GM19395 (cell line): ENCODE results near the gene BCL11A.
"Not testable (repeated sequence)": the region's sequence is repeated elsewhere in the genome, so short reads cannot be mapped to it uniquely, and the experiment has no call there.

Source experiments
- ATAC-seq: cut with Tn5 transposase; IDR thresholded peaks from one replicate; pipeline ENCODE4 v1.9.1; 2021; ENCODE audit warnings: mild to moderate bottlenecking, moderate library complexity; ENCODE audit not compliant: unreplicated experiment

BCL11A gene

GRCh38 chr2:60439219-60439974, 114.1 kb downstream of the BCL11A start:
- ATAC-seq = peak; percentile 98

- no peak for ATAC-seq
Observed at GRCh38 chr2:60438653-60439052, 114.8 kb downstream of the BCL11A start.

DNA sequence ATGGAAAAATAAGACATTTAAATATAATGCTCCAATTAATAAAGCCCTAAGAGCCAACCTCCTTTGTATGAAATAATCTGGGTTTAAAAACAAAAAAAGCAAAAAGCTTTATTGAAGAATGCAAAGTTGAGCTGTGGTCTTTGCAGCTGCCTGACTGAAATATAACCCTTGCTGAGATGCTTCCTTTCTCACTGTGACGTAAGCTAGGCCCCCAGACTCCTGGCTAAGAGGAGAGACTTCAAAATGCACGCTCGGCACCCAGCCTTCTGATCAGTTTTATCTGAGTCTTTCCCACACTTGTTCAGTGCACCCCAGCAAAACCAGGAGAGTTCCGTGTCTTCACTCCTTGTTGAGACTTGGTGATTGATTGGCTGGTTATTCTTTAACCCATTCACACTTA, 115.3 kb downstream of the BCL11A start:
- ATAC-seq = no peak

DNA sequence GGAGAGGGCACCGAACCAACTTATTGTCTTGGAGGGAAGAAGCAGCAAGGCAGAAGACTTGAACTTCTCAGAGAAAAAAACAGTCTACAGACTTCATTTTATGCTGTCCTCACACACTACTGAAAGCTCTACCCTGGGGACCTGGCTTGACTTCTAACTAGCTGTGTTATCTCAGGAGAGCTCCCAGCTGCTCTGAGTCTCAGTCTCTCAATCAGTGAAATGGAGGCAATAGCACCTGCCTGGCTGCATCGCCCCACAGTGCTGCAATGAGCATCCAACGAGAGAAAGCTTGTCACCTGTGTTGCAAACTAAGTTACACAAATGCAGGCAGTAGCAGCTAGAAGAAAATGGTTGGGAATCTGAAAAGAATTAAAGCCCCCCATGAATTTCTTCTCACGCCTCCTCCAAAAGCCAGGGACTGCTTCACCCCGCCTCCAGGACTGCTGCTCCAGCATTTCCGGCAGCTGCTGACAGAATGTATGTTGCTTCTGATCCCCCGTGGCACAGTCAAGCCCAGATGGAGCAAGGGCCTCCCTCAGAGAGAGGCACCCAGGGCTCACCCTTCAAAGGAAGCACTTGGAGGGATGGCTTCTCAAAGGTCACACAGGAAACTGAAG, 116.3 kb downstream of the BCL11A start:
- ATAC-seq = no peak

GRCh38 chr2:60433018-60433596, 120.3 kb downstream of the BCL11A start:
- ATAC-seq = no peak

- ATAC-seq = no peak
Observed at GRCh38 chr2:60432035-60432601, 121.3 kb downstream of the BCL11A start.

- no peak for ATAC-seq
Observed at GRCh38 chr2:60429681-60430080, 123.8 kb downstream of the BCL11A start.

- no peak for ATAC-seq
Observed at GRCh38 chr2:60426880-60427279, 126.6 kb downstream of the BCL11A start.

DNA sequence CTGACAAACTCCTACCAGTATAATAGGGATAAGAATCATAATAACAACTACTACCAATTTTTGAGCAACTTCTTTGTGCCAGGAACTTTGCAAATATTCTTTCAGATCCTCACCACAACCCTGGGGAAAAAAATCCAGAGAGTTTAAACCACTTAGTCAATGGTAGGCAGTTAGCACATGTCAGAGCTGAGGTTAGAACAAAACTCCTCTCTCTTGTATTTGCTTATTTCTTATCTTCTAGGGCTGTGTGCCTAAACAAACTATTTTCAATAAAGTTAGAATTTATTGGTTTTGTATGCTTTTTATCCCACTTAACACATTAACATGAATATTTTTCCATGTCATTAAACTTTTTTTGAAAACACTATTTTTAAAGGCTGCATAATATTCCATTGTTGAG, 127.1 kb downstream of the BCL11A start:
- ATAC-seq = no peak

- ATAC-seq = no peak
Observed at GRCh38 chr2:60424233-60424632, 129.2 kb downstream of the BCL11A start.

- ATAC-seq = no peak
Observed at GRCh38 chr2:60423505-60423904, 129.9 kb downstream of the BCL11A start.

GRCh38 chr2:60422826-60423483, 130.5 kb downstream of the BCL11A start:
- no peak for ATAC-seq

- not testable (repeated sequence) for ATAC-seq
Observed at GRCh38 chr2:60417210-60417609, 136.2 kb downstream of the BCL11A start.

DNA sequence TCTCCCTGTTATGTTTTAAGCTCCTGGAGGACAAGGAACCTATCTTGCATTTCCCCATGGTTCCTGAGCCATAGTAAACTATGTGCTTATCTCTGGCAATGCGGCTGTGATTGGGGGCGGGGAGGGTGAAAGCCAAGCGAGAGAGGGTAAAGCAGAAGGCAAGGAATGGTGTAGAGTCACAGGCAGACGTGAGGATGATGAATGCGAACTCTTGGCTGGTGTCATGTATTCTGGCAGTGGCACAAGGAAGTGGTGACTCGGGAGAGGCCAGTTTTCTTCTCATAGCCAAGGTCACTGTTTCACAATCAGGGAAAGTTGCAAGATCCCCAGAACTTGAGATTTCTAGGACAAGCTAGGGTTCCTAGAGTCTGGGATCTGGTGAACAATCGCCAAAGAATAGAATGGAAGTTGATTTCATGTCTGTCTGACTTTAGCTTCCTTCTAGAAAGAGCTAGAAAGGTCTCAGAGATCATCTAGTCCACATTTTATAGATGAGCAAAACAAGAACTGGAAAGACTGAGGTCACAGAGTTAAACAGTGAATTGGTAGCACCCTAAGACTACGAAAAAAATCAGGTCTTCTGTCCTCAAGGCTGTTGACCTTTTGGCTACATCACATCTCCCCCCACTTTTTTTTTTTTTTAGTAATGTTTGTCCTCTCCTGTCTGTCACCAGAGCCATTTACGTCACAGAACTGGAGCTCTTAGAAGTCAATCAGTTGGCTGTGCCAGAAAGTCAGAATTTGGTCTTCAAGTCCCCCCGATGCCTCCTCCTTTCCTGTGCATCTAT, 137.0 kb downstream of the BCL11A start:
- ATAC-seq = no peak

GRCh38 chr2:60415814-60416213, 137.6 kb downstream of the BCL11A start:
- ATAC-seq = no peak

DNA sequence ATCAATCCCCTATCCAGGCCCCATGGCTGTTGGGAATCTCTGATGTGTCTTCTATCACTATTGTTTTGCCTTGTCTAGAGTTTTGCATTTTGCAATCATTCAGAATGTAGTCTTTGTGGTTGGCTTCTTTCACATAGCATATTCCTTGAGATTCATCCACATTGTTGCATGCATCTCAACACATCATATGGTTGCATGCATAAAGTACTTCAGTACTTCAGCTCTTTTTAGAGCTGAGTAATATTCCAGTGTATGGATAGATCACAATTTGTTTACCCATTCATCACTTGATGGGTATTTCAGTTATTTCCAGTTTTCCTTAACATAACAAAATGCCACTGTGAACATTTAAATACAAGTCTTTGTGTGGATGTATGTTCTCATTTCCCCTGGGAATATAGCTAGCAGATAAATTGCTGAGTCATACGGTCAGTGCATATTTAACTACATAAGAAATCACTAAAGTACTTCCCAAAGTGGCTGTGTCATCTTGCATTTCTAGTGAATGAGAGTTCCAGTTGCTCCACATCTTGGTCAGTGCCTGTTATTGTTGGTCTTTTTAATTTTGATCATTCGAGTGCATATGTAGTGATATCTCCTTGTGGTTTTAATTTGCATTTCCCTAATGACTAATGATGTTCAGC, 138.8 kb downstream of the BCL11A start:
- ATAC-seq = no peak

DNA sequence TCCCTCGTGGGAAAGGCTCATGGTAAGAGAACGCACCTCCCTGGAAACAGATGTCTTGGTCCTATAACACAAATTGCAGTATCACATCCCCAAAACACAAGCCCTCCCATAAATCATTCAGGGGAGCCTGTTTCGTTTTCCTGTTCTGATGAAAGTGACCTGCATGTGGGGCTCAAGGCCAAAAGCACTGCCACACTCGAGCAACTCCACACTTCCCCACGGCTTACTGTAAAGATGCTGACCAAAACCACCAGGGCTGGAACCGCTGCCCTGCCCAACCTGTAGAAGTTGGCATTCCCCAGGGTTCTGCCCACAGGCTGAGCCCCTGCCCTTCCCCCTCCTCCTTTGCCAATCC, 139.7 kb downstream of the BCL11A start:
- peak; percentile 77 for ATAC-seq

- ATAC-seq = peak; percentile 15
Observed at GRCh38 chr2:60413069-60413813, 140.2 kb downstream of the BCL11A start.

DNA sequence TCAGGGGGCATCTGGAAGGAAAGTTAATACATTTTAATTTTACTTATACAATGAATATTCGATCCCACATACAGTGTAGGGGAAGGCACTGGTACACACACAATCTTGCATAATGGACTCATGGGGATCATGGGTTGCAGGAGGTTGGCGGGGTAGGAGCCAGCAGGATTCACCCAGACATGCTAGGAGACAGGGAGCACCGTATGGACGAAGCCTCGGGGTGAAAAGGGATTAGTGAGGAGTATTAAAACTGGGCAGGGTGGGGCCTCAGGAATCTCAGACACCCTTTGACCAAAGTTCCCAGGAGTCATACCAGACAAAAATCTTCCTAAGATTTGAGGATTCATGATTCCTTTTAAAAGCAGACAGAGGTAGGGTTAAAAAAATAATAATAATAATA, 140.8 kb downstream of the BCL11A start:
- ATAC-seq = no peak

GRCh38 chr2:60412027-60412426, 141.4 kb downstream of the BCL11A start:
- ATAC-seq = no peak
